Spleen (tissue), 7 donors: ENCODE data around the gene RNF115.

ENCODE experiments used
- POLR2A ChIP-seq, 3 donors: fragments of 450-650 bp; IDR thresholded peaks; one replicate each; pipeline ENCODE4 v1.5.1; 2017; ENCODE audit warnings: antibody characterized with exemption in 3 of 3, mild to moderate bottlenecking in 1 of 3
- POLR2AphosphoS5 ChIP-seq, 3 donors: sonication (generic); formaldehyde crosslinking; IDR thresholded peaks; one replicate each; pipeline ENCODE4 v1.5.1; 2017; ENCODE audit warnings: antibody characterized with exemption in 3 of 3
- TF ChIP-seq, protein P1 (sequence below), 11 experiments: fragments of 200-600 bp in 7 of 11; fragments of 450-650 bp in 4 of 11; sonication (generic) in 4 of 11; IDR thresholded peaks in 8 of 11; conservative IDR thresholded peaks in 3 of 11; 1 replicate in 7 of 11; 2 replicates in 4 of 11; pipeline versions ENCODE4 v1.4.0 to v1.8.0; 2016 to 2021; ENCODE audit warnings: antibody characterized with exemption in 11 of 11, inconsistent platforms in 4 of 11, mild to moderate bottlenecking in 1 of 11
- donor health status: DM: no; HTN: no; CAD: no; lungs with moderate emphysema.
- donor health status: DM: no; HTN: no; CAD: no.
- donor health status: DM: no; HTN: no; CAD: no.

DNA sequence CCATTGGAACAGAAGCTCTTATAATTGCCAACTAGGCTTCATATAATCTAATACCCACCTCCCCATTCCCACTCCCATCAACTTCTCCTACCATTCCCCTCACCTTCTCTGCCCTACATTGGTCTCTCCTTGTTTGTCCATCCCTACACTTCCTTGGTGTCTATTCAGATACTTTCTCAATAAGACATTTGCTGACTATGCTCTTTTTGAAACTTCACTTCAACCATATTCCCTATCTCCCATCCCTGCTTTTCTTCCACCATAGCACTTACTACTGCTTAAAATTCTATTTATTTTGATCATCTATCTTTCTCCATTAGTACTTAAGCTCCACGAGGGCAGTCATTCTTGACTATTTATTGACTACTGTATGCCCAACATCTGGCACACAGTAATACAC, 64.2 kb downstream of the RNF115 start:
- TF ChIP-seq, protein P1, sequence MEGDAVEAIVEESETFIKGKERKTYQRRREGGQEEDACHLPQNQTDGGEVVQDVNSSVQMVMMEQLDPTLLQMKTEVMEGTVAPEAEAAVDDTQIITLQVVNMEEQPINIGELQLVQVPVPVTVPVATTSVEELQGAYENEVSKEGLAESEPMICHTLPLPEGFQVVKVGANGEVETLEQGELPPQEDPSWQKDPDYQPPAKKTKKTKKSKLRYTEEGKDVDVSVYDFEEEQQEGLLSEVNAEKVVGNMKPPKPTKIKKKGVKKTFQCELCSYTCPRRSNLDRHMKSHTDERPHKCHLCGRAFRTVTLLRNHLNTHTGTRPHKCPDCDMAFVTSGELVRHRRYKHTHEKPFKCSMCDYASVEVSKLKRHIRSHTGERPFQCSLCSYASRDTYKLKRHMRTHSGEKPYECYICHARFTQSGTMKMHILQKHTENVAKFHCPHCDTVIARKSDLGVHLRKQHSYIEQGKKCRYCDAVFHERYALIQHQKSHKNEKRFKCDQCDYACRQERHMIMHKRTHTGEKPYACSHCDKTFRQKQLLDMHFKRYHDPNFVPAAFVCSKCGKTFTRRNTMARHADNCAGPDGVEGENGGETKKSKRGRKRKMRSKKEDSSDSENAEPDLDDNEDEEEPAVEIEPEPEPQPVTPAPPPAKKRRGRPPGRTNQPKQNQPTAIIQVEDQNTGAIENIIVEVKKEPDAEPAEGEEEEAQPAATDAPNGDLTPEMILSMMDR (IDR thresholded peaks at IDR 0.05 in 8 of 11, conservative IDR thresholded peaks at IDR 0.05 in 3 of 11), result no peak
- TF ChIP-seq POLR2A (IDR thresholded peaks at IDR 0.05) (no peak), POLR2AphosphoS5 (IDR thresholded peaks at IDR 0.05) (no peak)
